ENCODE results near the gene MRPL34. TPM values are rescaled to one million over a fixed set of nuclear protein-coding genes. Genes with fewer than 3 reads are reported as not detected.
"Not testable (repeated sequence)": the region's sequence is repeated elsewhere in the genome, so short reads cannot be mapped to it uniquely, and the experiment has no call there.

MRPL34 gene
- total RNA-seq, 1 donor from 2014 or later: 64.8 TPM

- H3K27me3 Mint-ChIP-seq (ENCODE audit: low read depth, unreplicated experiment): no peaks in the 10 kb centered on the region
- H3K9me3 Mint-ChIP-seq (ENCODE audit: unreplicated experiment): peaks cover 1% of the 10 kb centered on the region
- Histone ChIP-seq H3K36me3 (ENCODE audit: insufficient read depth, low read length) (no peaks in the 10 kb centered on the region), H3K9me3 (ENCODE audit: insufficient read depth, low read depth, low read length) (no peaks in the 10 kb centered on the region), H3K4me3 (ENCODE audit: insufficient read depth, low read depth, low read length) (no peak overlapping the region), H3K9ac (ENCODE audit: low read length) (no peak overlapping the region), H2AFZ (ENCODE audit: low read depth, low read length) (no peak overlapping the region), H4K20me1 (ENCODE audit: insufficient read depth, low read length) (no peaks in the 10 kb centered on the region), H3K27ac (ENCODE audit: low read depth, low read length) (no peak overlapping the region), H3K79me2 (ENCODE audit: insufficient read depth, low read length) (no peaks in the 10 kb centered on the region), H3K4me1 (ENCODE audit: insufficient read depth, low read length) (peaks cover 5% of the 10 kb centered on the region), H3K4me2 (ENCODE audit: low read length) (no peak overlapping the region), H3K27me3 (ENCODE audit: insufficient read depth, low read length) (no peaks in the 10 kb centered on the region)
- no peak overlapping the region for H3K27ac Mint-ChIP-seq (ENCODE audit: unreplicated experiment)
- FAIRE-seq: no peak
- H3K36me3 Mint-ChIP-seq (ENCODE audit: low read depth, unreplicated experiment): peaks cover 7% of the 10 kb centered on the region
- no peak overlapping the region for H3K4me3 Mint-ChIP-seq (ENCODE audit: unreplicated experiment)
- DNase-seq (ENCODE audit: low read depth): no peak
- peaks cover 2% of the 10 kb centered on the region for H3K4me1 Mint-ChIP-seq (ENCODE audit: low read depth, unreplicated experiment)
- TF ChIP-seq, protein P1, sequence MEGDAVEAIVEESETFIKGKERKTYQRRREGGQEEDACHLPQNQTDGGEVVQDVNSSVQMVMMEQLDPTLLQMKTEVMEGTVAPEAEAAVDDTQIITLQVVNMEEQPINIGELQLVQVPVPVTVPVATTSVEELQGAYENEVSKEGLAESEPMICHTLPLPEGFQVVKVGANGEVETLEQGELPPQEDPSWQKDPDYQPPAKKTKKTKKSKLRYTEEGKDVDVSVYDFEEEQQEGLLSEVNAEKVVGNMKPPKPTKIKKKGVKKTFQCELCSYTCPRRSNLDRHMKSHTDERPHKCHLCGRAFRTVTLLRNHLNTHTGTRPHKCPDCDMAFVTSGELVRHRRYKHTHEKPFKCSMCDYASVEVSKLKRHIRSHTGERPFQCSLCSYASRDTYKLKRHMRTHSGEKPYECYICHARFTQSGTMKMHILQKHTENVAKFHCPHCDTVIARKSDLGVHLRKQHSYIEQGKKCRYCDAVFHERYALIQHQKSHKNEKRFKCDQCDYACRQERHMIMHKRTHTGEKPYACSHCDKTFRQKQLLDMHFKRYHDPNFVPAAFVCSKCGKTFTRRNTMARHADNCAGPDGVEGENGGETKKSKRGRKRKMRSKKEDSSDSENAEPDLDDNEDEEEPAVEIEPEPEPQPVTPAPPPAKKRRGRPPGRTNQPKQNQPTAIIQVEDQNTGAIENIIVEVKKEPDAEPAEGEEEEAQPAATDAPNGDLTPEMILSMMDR (IDR thresholded peaks at IDR 0.05; ENCODE audit: insufficient read depth, low read depth, low read length): no peak
- TF ChIP-seq EZH2 (IDR thresholded peaks at IDR 0.05; ENCODE audit: insufficient read depth, low read length): no peak
Measured at GRCh38 chr19:17294051-17294891, 11.4 kb upstream of the MRPL34 start.

GRCh38 chr19:17295551-17295950, 10.1 kb upstream of the MRPL34 start:
- not testable (repeated sequence) for H3K9ac ChIP-seq (ENCODE audit: low read length); H3K36me3 ChIP-seq (ENCODE audit: insufficient read depth, low read length); H3K27me3 ChIP-seq (ENCODE audit: insufficient read depth, low read length); H3K4me2 ChIP-seq (ENCODE audit: low read length); DNase-seq (ENCODE audit: low read depth); H3K27ac ChIP-seq (ENCODE audit: low read depth, low read length); H3K79me2 ChIP-seq (ENCODE audit: insufficient read depth, low read length); H3K4me3 ChIP-seq (ENCODE audit: insufficient read depth, low read depth, low read length); H3K4me1 Mint-ChIP-seq (ENCODE audit: low read depth, unreplicated experiment); H4K20me1 ChIP-seq (ENCODE audit: insufficient read depth, low read length); H3K9me3 ChIP-seq (ENCODE audit: insufficient read depth, low read depth, low read length); H2AFZ ChIP-seq (ENCODE audit: low read depth, low read length); H3K4me3 Mint-ChIP-seq (ENCODE audit: unreplicated experiment); H3K36me3 Mint-ChIP-seq (ENCODE audit: low read depth, unreplicated experiment); H3K27me3 Mint-ChIP-seq (ENCODE audit: low read depth, unreplicated experiment); H3K27ac Mint-ChIP-seq (ENCODE audit: unreplicated experiment); FAIRE-seq; H3K4me1 ChIP-seq (ENCODE audit: insufficient read depth, low read length); H3K9me3 Mint-ChIP-seq (ENCODE audit: unreplicated experiment)

- Histone ChIP-seq H3K4me1 (ENCODE audit: insufficient read depth, low read length) (peaks cover 5% of the 10 kb centered on the region), H3K9me3 (ENCODE audit: insufficient read depth, low read depth, low read length) (no peaks in the 10 kb centered on the region), H3K27me3 (ENCODE audit: insufficient read depth, low read length) (no peaks in the 10 kb centered on the region), H3K9ac (ENCODE audit: low read length) (no peak overlapping the region), H2AFZ (ENCODE audit: low read depth, low read length) (no peak overlapping the region), H3K79me2 (ENCODE audit: insufficient read depth, low read length) (no peaks in the 10 kb centered on the region), H3K4me2 (ENCODE audit: low read length) (no peak overlapping the region), H4K20me1 (ENCODE audit: insufficient read depth, low read length) (no peaks in the 10 kb centered on the region), H3K27ac (ENCODE audit: low read depth, low read length) (no peak overlapping the region), H3K36me3 (ENCODE audit: insufficient read depth, low read length) (no peaks in the 10 kb centered on the region), H3K4me3 (ENCODE audit: insufficient read depth, low read depth, low read length) (no peak overlapping the region)
- no peak overlapping the region for H3K4me3 Mint-ChIP-seq (ENCODE audit: unreplicated experiment)
- TF ChIP-seq, protein P1 (IDR thresholded peaks at IDR 0.05; ENCODE audit: insufficient read depth, low read depth, low read length): no peak
- TF ChIP-seq EZH2 (IDR thresholded peaks at IDR 0.05; ENCODE audit: insufficient read depth, low read length): no peak
- peaks cover 2% of the 10 kb centered on the region for H3K4me1 Mint-ChIP-seq (ENCODE audit: low read depth, unreplicated experiment)
- peaks cover 1% of the 10 kb centered on the region for H3K9me3 Mint-ChIP-seq (ENCODE audit: unreplicated experiment)
- H3K27me3 Mint-ChIP-seq (ENCODE audit: low read depth, unreplicated experiment): no peaks in the 10 kb centered on the region
- FAIRE-seq: no peak
- peak overlapping the region; percentile 62 for H3K27ac Mint-ChIP-seq (ENCODE audit: unreplicated experiment)
- H3K36me3 Mint-ChIP-seq (ENCODE audit: low read depth, unreplicated experiment): peaks cover 5% of the 10 kb centered on the region
- peak; percentile 31 for DNase-seq (ENCODE audit: low read depth)
Measured at GRCh38 chr19:17296273-17296672, 9.4 kb upstream of the MRPL34 start.
